Activated CD4-positive, alpha-beta T cell treated with anti-CD3 and anti-CD28 coated beads for 36 hours (primary cell): Measurements from ENCODE around the gene HELZ2. TPM values are rescaled to one million over a fixed set of nuclear protein-coding genes. Genes with fewer than 3 reads are reported as not detected.

Source experiments
- ATAC-seq: fragments of 200-7000 bp; cut with Tn5 transposase; one replicate; pipeline ENCODE4 v1.10.0; 2021; ENCODE audit warnings: mild to moderate bottlenecking, moderate library complexity
- CTCF ChIA-PET: fragments of 350-600 bp; sonication (Branson Sonifier 250); formaldehyde crosslinking; loops from one replicate; lab custom pipeline; 2021; ENCODE audit warnings: antibody characterized with exemption; lab: Charles Lee
- POLR2A ChIA-PET: fragments of 350-600 bp; sonication (Branson Sonifier 250); formaldehyde crosslinking; loops from one replicate; lab custom pipeline; 2021; ENCODE audit warnings: antibody characterized with exemption, inconsistent platforms; lab: Charles Lee
- DNase-seq: peaks from one replicate; pipeline ENCODE4 v3.0.0-alpha.2; 2020
- H3K27ac Mint-ChIP-seq: one replicate; pipeline ENCODE4 v1.8.0; 2021; ENCODE audit warnings: mixed read lengths
- H3K27me3 Mint-ChIP-seq: one replicate; pipeline ENCODE4 v1.8.0; 2021; ENCODE audit warnings: mixed read lengths
- H3K36me3 Mint-ChIP-seq: one replicate; pipeline ENCODE4 v1.8.0; 2021; ENCODE audit warnings: low read depth, mixed read lengths
- H3K4me1 Mint-ChIP-seq: one replicate; pipeline ENCODE4 v1.8.0; 2021; ENCODE audit warnings: mixed read lengths
- H3K4me3 Mint-ChIP-seq: one replicate; pipeline ENCODE4 v1.8.0; 2021; ENCODE audit warnings: mild to moderate bottlenecking, moderate library complexity, mixed read lengths
- H3K9me3 Mint-ChIP-seq: one replicate; pipeline ENCODE4 v1.8.0; 2021; ENCODE audit warnings: low read depth, mixed read lengths
- intact Hi-C, 2 experiments: fragments of 100-400 bp; cut with DNase I in 1 of 2; cut with micrococcal nuclease in 1 of 2; formaldehyde crosslinking; loops; one replicate each; pipeline versions ENCODE4 v1.14.2 to v1.15.1; 2022 to 2024; cut with DNase I, micrococcal nuclease
- total RNA-seq, 2 experiments: library from RNA; stranded (reverse); gene quantifications; one replicate each; pipeline ENCODE4 v1.2.3, GENCODE V29; 2021

The HELZ2 gene
- total RNA-seq, 2 experiments from 2014 or later, result 16.1 to 18.7 TPM

GRCh38 chr20:63595416-63596127 lies 21.5 kb upstream of the HELZ2 start:
- Mint-ChIP-seq H3K27me3 (no peaks in the 10 kb centered on the region), H3K36me3 (peaks cover 30% of the 10 kb centered on the region), H3K4me1 (no peaks in the 10 kb centered on the region), H3K4me3 (no peak overlapping the region), H3K9me3 (no peaks in the 10 kb centered on the region), H3K27ac (no peak overlapping the region)
- CTCF ChIA-PET, result interaction anchor here (0.8 to 0.9 kb wide), 2 partner anchors 13 to 58 kb away, joined by 3 to 4 read pairs; no protein-coding TSS in a partner anchor
- ATAC-seq (no peak), DNase-seq (no peak)
- intact Hi-C loops, result no loop called here
- POLR2A ChIA-PET, result no interaction called here

- Mint-ChIP-seq H3K4me3 (no peak overlapping the region), H3K27me3 (no peaks in the 10 kb centered on the region), H3K4me1 (no peaks in the 10 kb centered on the region), H3K27ac (no peak overlapping the region), H3K36me3 (peaks cover 30% of the 10 kb centered on the region), H3K9me3 (no peaks in the 10 kb centered on the region)
- ATAC-seq (no peak), DNase-seq (no peak)
- ChIA-PET CTCF (no interaction called here), POLR2A (no interaction called here)
- intact Hi-C loops, result no loop called here
Observed at GRCh38 chr20:63594043-63594561, 20.1 kb upstream of the HELZ2 start.

- no peak for ATAC-seq
- no peak overlapping the region for H3K4me3 Mint-ChIP-seq
- POLR2A ChIA-PET, result no interaction called here
- H3K4me1 Mint-ChIP-seq, result peaks cover 6% of the 10 kb centered on the region
- CTCF ChIA-PET, result no interaction called here
- no peaks in the 10 kb centered on the region for H3K9me3 Mint-ChIP-seq
- no peak for DNase-seq
- H3K36me3 Mint-ChIP-seq, result peaks cover 27% of the 10 kb centered on the region
- intact Hi-C loops, result no loop called here
- H3K27me3 Mint-ChIP-seq, result no peaks in the 10 kb centered on the region
- H3K27ac Mint-ChIP-seq, result no peak overlapping the region
Observed at GRCh38 chr20:63592661-63593060, 18.6 kb upstream of the HELZ2 start.

GRCh38 chr20:63591786-63592355 lies 17.8 kb upstream of the HELZ2 start:
- H3K27ac Mint-ChIP-seq, result no peak overlapping the region
- CTCF ChIA-PET, result interaction anchor here (0.6 kb wide), 1 partner anchor 465 kb away, joined by 4 read pairs; no protein-coding TSS in a partner anchor
- DNase-seq (no peak), ATAC-seq (no peak)
- H3K9me3 Mint-ChIP-seq, result no peaks in the 10 kb centered on the region
- intact Hi-C loops, result no loop called here
- POLR2A ChIA-PET, result no interaction called here
- H3K27me3 Mint-ChIP-seq, result no peaks in the 10 kb centered on the region
- no peak overlapping the region for H3K4me3 Mint-ChIP-seq
- peaks cover 30% of the 10 kb centered on the region for H3K36me3 Mint-ChIP-seq
- peaks cover 11% of the 10 kb centered on the region for H3K4me1 Mint-ChIP-seq

GRCh38 chr20:63591147-63591533 lies 17.1 kb upstream of the HELZ2 start:
- ChIA-PET POLR2A (no interaction called here), CTCF (no interaction called here)
- Mint-ChIP-seq H3K36me3 (peaks cover 30% of the 10 kb centered on the region), H3K27me3 (no peaks in the 10 kb centered on the region), H3K9me3 (no peaks in the 10 kb centered on the region), H3K4me1 (peaks cover 11% of the 10 kb centered on the region), H3K4me3 (no peak overlapping the region), H3K27ac (no peak overlapping the region)
- intact Hi-C loops, result no loop called here
- ATAC-seq, result no peak
- no peak for DNase-seq

- ChIA-PET POLR2A (no interaction called here), CTCF (no interaction called here)
- no peak for ATAC-seq
- H3K4me3 Mint-ChIP-seq, result no peak overlapping the region
- peaks cover 11% of the 10 kb centered on the region for H3K4me1 Mint-ChIP-seq
- H3K36me3 Mint-ChIP-seq, result peaks cover 29% of the 10 kb centered on the region
- H3K9me3 Mint-ChIP-seq, result no peaks in the 10 kb centered on the region
- no peak overlapping the region for H3K27ac Mint-ChIP-seq
- no peaks in the 10 kb centered on the region for H3K27me3 Mint-ChIP-seq
- intact Hi-C loops, result no loop called here
- DNase-seq, result no peak
Observed at GRCh38 chr20:63590218-63591146, 16.4 kb upstream of the HELZ2 start.

DNA sequence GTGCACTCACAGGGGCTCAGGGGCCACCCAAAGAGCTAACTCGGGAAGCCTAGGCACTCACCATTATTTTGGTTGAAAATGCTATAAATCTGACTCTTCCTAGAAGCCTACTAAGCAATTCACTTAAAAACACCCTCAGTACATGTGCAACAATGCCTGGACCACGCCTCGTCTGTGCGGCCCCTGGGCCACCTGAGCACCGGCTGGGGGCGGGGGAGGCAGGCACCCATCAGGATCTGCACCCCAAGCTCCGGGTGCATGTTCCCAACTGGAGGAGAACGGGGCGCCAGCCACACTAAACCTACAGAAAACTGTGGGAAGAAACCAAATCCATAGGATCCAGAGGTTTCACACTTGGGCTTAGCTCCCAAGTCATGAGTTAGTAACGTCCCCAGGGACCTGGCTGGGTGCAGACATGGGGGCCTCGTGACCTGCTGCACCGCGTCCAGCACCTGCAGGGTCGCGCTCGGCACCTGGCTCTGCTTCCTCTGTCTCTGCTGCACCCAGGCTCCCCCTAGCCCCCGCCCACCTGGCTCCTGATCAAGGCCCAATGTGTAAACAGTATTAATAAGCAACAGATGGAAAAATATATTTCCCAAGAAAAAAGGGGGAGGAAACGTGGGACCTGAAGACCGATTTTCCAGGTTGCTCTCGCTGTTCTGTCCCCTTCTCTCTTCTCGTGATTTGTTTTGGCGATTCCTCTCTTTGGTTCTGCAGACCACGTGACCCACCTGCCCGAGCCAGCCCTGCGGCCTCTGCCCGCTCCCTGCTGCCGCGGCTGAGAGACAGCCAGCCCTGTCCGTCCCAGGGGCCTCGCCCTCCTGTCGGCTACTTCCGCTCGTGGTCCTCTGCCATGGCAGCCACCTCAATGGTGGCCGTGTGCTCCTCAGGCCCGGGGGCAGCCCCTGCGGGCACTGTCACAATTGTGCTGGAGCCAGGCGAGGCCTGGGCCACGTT lies 15.5 kb upstream of the HELZ2 start:
- CTCF ChIA-PET, result interaction anchor here (0.8 kb wide), 1 partner anchor 450 kb away, joined by 3 read pairs; no protein-coding TSS in a partner anchor

DNA sequence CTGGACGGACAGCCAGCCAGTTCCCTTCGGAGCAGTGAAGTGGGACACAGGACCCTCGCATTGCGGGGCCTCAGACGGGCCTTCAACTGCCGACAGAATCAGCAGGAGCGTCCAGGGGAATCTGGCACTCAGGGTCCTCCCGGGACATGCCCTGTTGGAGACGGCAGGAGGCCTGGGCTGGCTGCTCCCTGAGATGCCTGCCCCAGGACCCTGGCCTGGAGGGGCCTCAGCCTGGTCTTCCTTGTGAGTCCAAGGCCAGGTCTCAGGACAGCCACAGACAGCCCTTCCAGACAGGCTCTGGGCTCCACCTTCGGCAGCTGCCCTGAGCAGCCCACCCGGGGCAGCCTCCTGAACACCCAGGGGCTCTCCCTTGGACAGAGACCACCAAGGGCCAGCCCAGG lies 14.6 kb upstream of the HELZ2 start:
- intact Hi-C loops, result no loop called here
- ChIA-PET CTCF (no interaction called here), POLR2A (no interaction called here)
- H3K36me3 Mint-ChIP-seq, result peaks cover 24% of the 10 kb centered on the region
- no peaks in the 10 kb centered on the region for H3K27me3 Mint-ChIP-seq
- ATAC-seq (no peak), DNase-seq (no peak)
- no peak overlapping the region for H3K4me3 Mint-ChIP-seq
- no peaks in the 10 kb centered on the region for H3K9me3 Mint-ChIP-seq
- no peak overlapping the region for H3K27ac Mint-ChIP-seq
- peaks cover 11% of the 10 kb centered on the region for H3K4me1 Mint-ChIP-seq

More for the DNA sequence above, 15.5 kb upstream of the HELZ2 start:
- POLR2A ChIA-PET, result no interaction called here
- ATAC-seq, result no peak
- intact Hi-C loops, result no loop called here
- Mint-ChIP-seq H3K4me3 (no peak overlapping the region), H3K27me3 (no peaks in the 10 kb centered on the region), H3K9me3 (no peaks in the 10 kb centered on the region), H3K36me3 (peaks cover 24% of the 10 kb centered on the region), H3K4me1 (peaks cover 11% of the 10 kb centered on the region), H3K27ac (no peak overlapping the region)
- DNase-seq, result no peak

DNA sequence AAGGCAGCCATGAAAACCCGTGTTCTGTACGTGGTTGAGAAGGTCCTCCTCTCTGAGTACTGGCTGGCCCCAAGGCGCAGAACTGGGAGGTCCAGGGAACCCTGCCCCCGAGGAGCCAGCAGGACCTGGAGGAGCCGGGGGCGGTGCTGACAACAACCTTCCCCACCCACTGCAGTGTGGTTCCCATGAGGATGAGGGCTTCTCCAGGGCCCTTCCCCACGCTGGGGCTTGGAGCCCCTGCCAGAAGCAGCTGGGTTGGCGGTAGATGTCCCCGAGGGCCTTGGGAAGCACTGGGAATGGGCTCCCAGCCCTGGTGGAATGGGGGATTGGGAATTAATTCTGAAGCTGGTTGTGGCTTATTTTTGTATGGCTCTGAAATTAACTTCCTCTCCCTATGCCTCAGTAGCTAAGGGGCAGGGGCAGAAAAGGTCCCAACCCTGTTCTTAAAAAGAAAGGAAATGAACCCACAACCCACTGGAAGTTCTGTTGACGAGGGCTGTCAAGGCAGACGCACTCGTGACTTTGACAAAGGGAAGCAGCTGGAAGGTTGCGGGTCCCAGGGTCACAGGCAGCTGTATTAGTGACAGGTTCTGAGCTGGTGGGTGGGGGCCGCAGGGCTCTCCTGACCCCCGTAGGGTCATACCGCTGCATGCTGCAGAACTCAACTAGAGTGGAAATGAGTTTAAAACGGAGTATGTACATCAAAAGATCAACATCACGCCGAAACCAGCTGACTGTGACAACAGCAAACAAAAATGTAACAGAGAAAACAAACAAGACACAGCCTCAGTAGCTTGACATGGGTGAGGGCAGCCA lies 13.9 kb upstream of the HELZ2 start:
- DNase-seq (no peak), ATAC-seq (no peak)
- H3K4me3 Mint-ChIP-seq, result no peak overlapping the region
- peaks cover 11% of the 10 kb centered on the region for H3K4me1 Mint-ChIP-seq
- peaks cover 18% of the 10 kb centered on the region for H3K36me3 Mint-ChIP-seq
- H3K27me3 Mint-ChIP-seq, result no peaks in the 10 kb centered on the region
- CTCF ChIA-PET, result no interaction called here
- H3K9me3 Mint-ChIP-seq, result no peaks in the 10 kb centered on the region
- H3K27ac Mint-ChIP-seq, result no peak overlapping the region
- intact Hi-C loops, result no loop called here
- POLR2A ChIA-PET, result no interaction called here

DNA sequence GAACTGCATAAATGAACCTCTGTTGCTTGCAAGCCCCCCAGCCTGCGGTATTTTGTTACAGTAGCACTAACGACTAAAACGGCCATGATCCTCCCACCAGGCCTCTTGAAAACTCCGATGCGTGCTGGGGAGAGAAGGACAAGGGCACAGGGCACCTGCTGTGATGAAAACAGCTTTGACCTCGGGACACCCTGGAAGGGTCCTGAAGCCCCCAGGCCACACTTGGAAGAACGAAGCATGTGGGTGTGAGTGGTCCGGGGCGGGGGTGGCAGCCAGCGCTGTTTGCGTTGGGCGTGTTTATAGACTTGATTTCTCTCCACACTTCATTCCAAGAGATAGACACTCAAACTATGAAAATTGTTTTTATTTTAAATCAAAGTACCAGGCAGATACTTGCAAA lies 13.2 kb upstream of the HELZ2 start:
- no peak overlapping the region for H3K4me3 Mint-ChIP-seq
- no peak for DNase-seq
- peaks cover 11% of the 10 kb centered on the region for H3K4me1 Mint-ChIP-seq
- no peak overlapping the region for H3K27ac Mint-ChIP-seq
- ChIA-PET POLR2A (no interaction called here), CTCF (no interaction called here)
- H3K36me3 Mint-ChIP-seq, result peaks cover 18% of the 10 kb centered on the region
- no peaks in the 10 kb centered on the region for H3K27me3 Mint-ChIP-seq
- ATAC-seq, result no peak
- H3K9me3 Mint-ChIP-seq, result no peaks in the 10 kb centered on the region
- intact Hi-C loops, result no loop called here
